ENCODE results near the gene OR1I1. TPM values are rescaled to one million over a fixed set of nuclear protein-coding genes. Genes with fewer than 3 reads are reported as not detected.

OR1I1 gene
- total RNA-seq, 1 experiment from 2014 or later, result not detected

- H3K36me3 ChIP-seq (ENCODE audit: insufficient read depth, low read length), result no peaks in the 10 kb centered on the region
- DNase-seq, result no peak
Observed at GRCh38 chr19:15109768-15110417, 27.9 kb downstream of the OR1I1 start.

DNA sequence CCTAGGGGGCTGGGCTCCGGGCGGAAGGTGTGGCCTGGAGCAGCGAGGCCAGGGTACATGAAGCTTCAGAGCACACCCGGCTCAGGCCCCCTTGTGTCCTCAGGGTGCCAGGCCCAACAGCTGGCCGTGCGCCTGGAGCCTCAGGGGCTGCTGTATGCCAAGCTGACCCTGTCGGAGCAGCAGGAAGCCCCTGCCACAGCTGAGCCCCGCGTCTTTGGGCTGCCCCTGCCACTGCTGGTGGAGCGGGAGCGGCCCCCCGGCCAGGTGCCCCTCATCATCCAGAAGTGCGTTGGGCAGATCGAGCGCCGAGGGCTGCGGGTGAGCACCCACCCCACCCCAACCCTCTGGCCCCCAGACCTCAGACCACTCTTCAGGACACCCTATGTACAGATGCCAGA is 28.4 kb downstream of the OR1I1 start:
- H3K9me2 ChIP-seq (replicated peaks; ENCODE audit: insufficient read depth, low read length), result no peaks in the 10 kb centered on the region
- H3K4me3 ChIP-seq (ENCODE audit: low read length), result no peak overlapping the region
- no peaks in the 10 kb centered on the region for H3K36me3 ChIP-seq (ENCODE audit: insufficient read depth, low read length)
- no peaks in the 10 kb centered on the region for H3K9me3 ChIP-seq (ENCODE audit: low read length)
- no peaks in the 10 kb centered on the region for H3K27me3 ChIP-seq (ENCODE audit: low read length)
- no peak overlapping the region for H3K4me2 ChIP-seq (ENCODE audit: low read depth, low read length, poor library complexity, severe bottlenecking)
- no peaks in the 10 kb centered on the region for H3K4me1 ChIP-seq (ENCODE audit: low read length)
- H3K27ac ChIP-seq (ENCODE audit: low read length), result no peak overlapping the region
- H2AFZ ChIP-seq (ENCODE audit: low read length), result no peak overlapping the region
- no peaks in the 10 kb centered on the region for H4K20me1 ChIP-seq (ENCODE audit: insufficient read depth, low read depth, low read length)
- DNase-seq, result no peak
- no peaks in the 10 kb centered on the region for H3K79me2 ChIP-seq (ENCODE audit: low read length)
- H3K9ac ChIP-seq (ENCODE audit: low read length), result no peak overlapping the region

More at GRCh38 chr19:15109768-15110417, 27.9 kb downstream of the OR1I1 start:
- H2AFZ ChIP-seq (ENCODE audit: low read length), result no peak overlapping the region
- no peak overlapping the region for H3K27ac ChIP-seq (ENCODE audit: low read length)
- no peaks in the 10 kb centered on the region for H3K9me3 ChIP-seq (ENCODE audit: low read length)
- H3K27me3 ChIP-seq (ENCODE audit: low read length), result no peaks in the 10 kb centered on the region
- H3K79me2 ChIP-seq (ENCODE audit: low read length), result no peaks in the 10 kb centered on the region
- H4K20me1 ChIP-seq (ENCODE audit: insufficient read depth, low read depth, low read length), result no peaks in the 10 kb centered on the region
- H3K4me1 ChIP-seq (ENCODE audit: low read length), result no peaks in the 10 kb centered on the region
- H3K4me3 ChIP-seq (ENCODE audit: low read length), result no peak overlapping the region
- H3K9ac ChIP-seq (ENCODE audit: low read length), result no peak overlapping the region
- no peaks in the 10 kb centered on the region for H3K9me2 ChIP-seq (replicated peaks; ENCODE audit: insufficient read depth, low read length)
- H3K4me2 ChIP-seq (ENCODE audit: low read depth, low read length, poor library complexity, severe bottlenecking), result no peak overlapping the region

DNA sequence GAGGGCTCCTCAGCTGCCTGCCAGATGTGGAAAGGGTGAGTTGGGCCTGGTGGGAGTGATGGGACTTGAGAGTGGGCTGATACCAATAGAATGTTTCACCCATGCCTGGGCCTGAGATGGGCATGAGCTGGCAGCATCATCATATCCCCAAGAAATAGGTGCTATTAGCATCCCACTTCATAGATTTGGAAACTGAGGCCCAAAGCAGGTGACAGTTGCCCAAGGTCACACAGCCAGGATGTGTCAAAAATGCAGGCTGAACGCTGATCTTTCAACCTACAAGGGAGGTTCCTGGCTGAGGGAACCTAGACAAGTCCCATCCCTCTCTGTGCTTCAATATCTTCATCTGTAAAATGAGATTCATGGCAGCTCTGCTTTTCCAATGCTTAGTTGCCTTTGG is 29.7 kb downstream of the OR1I1 start:
- no peaks in the 10 kb centered on the region for H3K27me3 ChIP-seq (ENCODE audit: low read length)
- H3K9me3 ChIP-seq (ENCODE audit: low read length), result no peaks in the 10 kb centered on the region
- no peak overlapping the region for H3K4me3 ChIP-seq (ENCODE audit: low read length)
- no peaks in the 10 kb centered on the region for H3K9me2 ChIP-seq (replicated peaks; ENCODE audit: insufficient read depth, low read length)
- H3K4me1 ChIP-seq (ENCODE audit: low read length), result no peaks in the 10 kb centered on the region
- no peaks in the 10 kb centered on the region for H4K20me1 ChIP-seq (ENCODE audit: insufficient read depth, low read depth, low read length)
- peak; percentile 31 for DNase-seq
- H3K36me3 ChIP-seq (ENCODE audit: insufficient read depth, low read length), result no peaks in the 10 kb centered on the region
- H2AFZ ChIP-seq (ENCODE audit: low read length), result no peak overlapping the region
- no peak overlapping the region for H3K4me2 ChIP-seq (ENCODE audit: low read depth, low read length, poor library complexity, severe bottlenecking)
- H3K27ac ChIP-seq (ENCODE audit: low read length), result no peak overlapping the region
- no peak overlapping the region for H3K9ac ChIP-seq (ENCODE audit: low read length)
- no peaks in the 10 kb centered on the region for H3K79me2 ChIP-seq (ENCODE audit: low read length)

DNA sequence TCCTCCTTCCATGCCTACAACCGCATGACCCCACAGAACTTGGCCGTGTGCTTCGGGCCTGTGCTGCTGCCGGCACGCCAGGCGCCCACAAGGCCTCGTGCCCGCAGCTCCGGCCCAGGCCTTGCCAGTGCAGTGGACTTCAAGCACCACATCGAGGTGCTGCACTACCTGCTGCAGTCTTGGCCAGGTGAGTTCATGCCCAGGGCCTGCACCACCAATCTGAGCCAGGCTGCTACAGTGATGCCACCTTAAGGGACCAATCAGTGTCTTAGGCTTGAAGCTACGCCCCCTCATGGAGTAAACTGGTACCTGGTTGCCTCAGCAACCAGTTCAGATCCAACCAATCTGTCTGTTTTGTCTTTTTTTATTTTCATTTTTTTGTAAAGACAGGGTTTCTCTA is 30.4 kb downstream of the OR1I1 start:
- H3K79me2 ChIP-seq (ENCODE audit: low read length), result no peaks in the 10 kb centered on the region
- no peak overlapping the region for H3K9ac ChIP-seq (ENCODE audit: low read length)
- H3K4me1 ChIP-seq (ENCODE audit: low read length), result no peaks in the 10 kb centered on the region
- DNase-seq, result peak; percentile 65
- no peaks in the 10 kb centered on the region for H3K9me3 ChIP-seq (ENCODE audit: low read length)
- no peaks in the 10 kb centered on the region for H4K20me1 ChIP-seq (ENCODE audit: insufficient read depth, low read depth, low read length)
- no peaks in the 10 kb centered on the region for H3K27me3 ChIP-seq (ENCODE audit: low read length)
- no peak overlapping the region for H3K4me3 ChIP-seq (ENCODE audit: low read length)
- no peaks in the 10 kb centered on the region for H3K9me2 ChIP-seq (replicated peaks; ENCODE audit: insufficient read depth, low read length)
- H3K4me2 ChIP-seq (ENCODE audit: low read depth, low read length, poor library complexity, severe bottlenecking), result no peak overlapping the region
- no peaks in the 10 kb centered on the region for H3K36me3 ChIP-seq (ENCODE audit: insufficient read depth, low read length)
- no peak overlapping the region for H3K27ac ChIP-seq (ENCODE audit: low read length)
- H2AFZ ChIP-seq (ENCODE audit: low read length), result no peak overlapping the region

DNA sequence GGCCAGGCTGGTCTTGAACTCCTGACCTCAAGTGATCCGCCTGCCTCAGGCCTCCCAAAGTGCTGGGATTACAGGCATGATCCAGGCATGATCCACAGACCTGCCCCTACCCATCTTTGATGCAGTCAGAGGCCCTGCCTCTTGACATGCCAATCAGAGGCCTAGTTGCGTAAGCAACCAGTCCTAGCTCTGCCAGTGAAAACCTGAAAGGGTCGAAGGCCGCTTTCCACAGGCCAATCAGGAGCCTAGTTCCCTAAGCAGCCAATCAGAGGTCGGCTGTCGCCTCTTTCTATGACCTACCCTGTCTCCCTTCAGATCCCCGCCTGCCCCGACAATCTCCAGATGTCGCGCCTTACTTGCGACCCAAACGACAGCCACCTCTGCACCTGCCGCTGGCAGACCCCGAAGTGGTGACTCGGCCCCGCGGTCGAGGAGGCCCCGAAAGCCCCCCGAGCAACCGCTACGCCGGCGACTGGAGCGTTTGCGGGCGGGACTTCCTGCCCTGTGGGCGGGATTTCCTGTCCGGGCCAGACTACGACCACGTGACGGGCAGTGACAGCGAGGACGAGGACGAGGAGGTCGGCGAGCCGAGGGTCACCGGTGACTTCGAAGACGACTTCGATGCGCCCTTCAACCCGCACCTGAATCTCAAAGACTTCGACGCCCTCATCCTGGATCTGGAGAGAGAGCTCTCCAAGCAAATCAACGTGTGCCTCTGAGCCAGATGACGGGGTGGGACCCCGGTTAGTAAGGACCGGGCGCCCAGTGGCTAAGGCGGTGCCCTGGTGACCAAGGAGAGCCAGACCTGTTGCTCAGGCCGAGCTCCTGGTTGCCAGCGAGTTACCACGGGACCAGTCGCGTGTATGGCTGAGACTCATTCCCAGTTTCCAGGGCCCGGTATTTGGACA is 31.5 kb downstream of the OR1I1 start:
- H3K4me2 ChIP-seq (ENCODE audit: low read depth, low read length, poor library complexity, severe bottlenecking), result no peak overlapping the region
- no peak for DNase-seq
- no peak overlapping the region for H3K4me3 ChIP-seq (ENCODE audit: low read length)
- H3K36me3 ChIP-seq (ENCODE audit: insufficient read depth, low read length), result no peaks in the 10 kb centered on the region
- no peaks in the 10 kb centered on the region for H4K20me1 ChIP-seq (ENCODE audit: insufficient read depth, low read depth, low read length)
- H3K9ac ChIP-seq (ENCODE audit: low read length), result no peak overlapping the region
- H3K79me2 ChIP-seq (ENCODE audit: low read length), result no peaks in the 10 kb centered on the region
- H3K9me2 ChIP-seq (replicated peaks; ENCODE audit: insufficient read depth, low read length), result no peaks in the 10 kb centered on the region
- no peak overlapping the region for H3K27ac ChIP-seq (ENCODE audit: low read length)
- H2AFZ ChIP-seq (ENCODE audit: low read length), result no peak overlapping the region
- no peaks in the 10 kb centered on the region for H3K27me3 ChIP-seq (ENCODE audit: low read length)
- H3K9me3 ChIP-seq (ENCODE audit: low read length), result no peaks in the 10 kb centered on the region
- H3K4me1 ChIP-seq (ENCODE audit: low read length), result no peaks in the 10 kb centered on the region

GRCh38 chr19:15114153-15114540 is 32.1 kb downstream of the OR1I1 start:
- no peak overlapping the region for H3K27ac ChIP-seq (ENCODE audit: low read length)
- no peak overlapping the region for H2AFZ ChIP-seq (ENCODE audit: low read length)
- no peaks in the 10 kb centered on the region for H3K79me2 ChIP-seq (ENCODE audit: low read length)
- H4K20me1 ChIP-seq (ENCODE audit: insufficient read depth, low read depth, low read length), result no peaks in the 10 kb centered on the region
- no peaks in the 10 kb centered on the region for H3K27me3 ChIP-seq (ENCODE audit: low read length)
- DNase-seq, result no peak
- no peak overlapping the region for H3K4me3 ChIP-seq (ENCODE audit: low read length)
- H3K4me2 ChIP-seq (ENCODE audit: low read depth, low read length, poor library complexity, severe bottlenecking), result no peak overlapping the region
- H3K9ac ChIP-seq (ENCODE audit: low read length), result no peak overlapping the region
- no peaks in the 10 kb centered on the region for H3K9me2 ChIP-seq (replicated peaks; ENCODE audit: insufficient read depth, low read length)
- H3K36me3 ChIP-seq (ENCODE audit: insufficient read depth, low read length), result peaks cover 6% of the 10 kb centered on the region
- no peaks in the 10 kb centered on the region for H3K9me3 ChIP-seq (ENCODE audit: low read length)
- no peaks in the 10 kb centered on the region for H3K4me1 ChIP-seq (ENCODE audit: low read length)

DNA sequence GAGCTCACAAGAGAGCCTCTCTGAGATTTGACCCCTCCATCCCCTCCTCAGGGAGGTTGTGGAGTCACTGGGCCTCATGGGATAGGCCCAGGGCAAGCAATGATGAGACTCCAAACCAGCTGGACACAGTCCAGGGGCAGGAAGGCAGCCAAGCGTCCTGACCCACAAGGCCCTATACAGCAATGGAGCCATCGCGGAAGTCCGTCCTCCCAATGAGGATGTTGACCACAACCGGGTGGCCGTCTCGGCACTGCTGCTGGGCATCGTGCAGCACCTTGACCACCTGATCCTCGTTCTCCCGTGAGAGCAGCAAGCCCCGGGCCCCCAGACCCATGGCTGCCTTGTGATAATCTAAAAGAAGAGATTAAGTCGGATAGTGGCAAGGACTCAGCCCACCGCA is 33.1 kb downstream of the OR1I1 start:
- Histone ChIP-seq H3K4me1 (ENCODE audit: low read length) (no peaks in the 10 kb centered on the region), H2AFZ (ENCODE audit: low read length) (no peak overlapping the region)

DNA sequence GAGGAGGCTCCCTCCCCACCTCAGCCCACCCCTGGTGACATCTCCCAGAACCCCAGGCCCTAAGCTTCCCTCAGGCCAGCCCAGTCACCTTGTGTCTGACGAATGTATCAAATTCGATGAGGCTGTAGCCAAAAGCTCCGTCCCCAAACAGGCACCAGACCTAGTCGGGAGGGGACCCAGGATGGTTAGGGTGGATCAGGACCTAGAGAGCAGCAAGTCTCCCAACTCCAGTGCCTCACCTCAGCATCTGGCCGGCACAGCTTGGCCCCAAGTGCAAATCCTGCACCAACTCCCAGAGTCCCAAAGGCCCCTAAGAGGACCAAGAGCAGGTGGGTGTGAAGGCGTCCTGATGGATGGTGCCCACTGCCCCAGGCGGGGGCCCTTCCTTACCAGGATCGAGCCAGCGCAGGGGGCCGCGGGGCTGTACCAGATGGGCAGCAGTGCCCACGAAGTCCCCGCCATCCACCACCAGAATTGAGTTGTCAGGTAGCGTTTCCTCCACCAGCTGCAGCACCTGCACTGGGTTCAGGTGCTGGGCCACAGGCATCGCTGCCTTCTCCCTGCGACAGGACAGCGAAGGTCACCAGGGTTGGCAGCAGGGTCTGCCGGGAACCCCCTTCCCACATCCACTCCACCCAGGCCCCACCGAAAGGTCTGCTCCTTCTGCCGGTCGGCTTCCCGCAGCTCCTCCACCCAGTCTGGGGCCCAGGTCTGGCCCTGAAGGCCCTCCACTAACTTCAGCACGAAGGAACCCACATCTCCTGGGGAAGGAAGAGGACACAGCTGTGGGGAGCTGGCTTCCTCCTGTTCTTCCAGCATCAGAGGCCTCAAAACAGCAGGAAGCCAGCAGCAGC is 34.0 kb downstream of the OR1I1 start:
- Histone ChIP-seq H3K4me2 (ENCODE audit: low read depth, low read length, poor library complexity, severe bottlenecking) (no peak overlapping the region), H3K4me1 (ENCODE audit: low read length) (no peaks in the 10 kb centered on the region), H3K9ac (ENCODE audit: low read length) (no peak overlapping the region), H3K4me3 (ENCODE audit: low read length) (no peak overlapping the region), H3K9me3 (ENCODE audit: low read length) (no peaks in the 10 kb centered on the region), H3K27me3 (ENCODE audit: low read length) (no peaks in the 10 kb centered on the region), H3K27ac (ENCODE audit: low read length) (no peak overlapping the region), H2AFZ (ENCODE audit: low read length) (no peak overlapping the region), H3K79me2 (ENCODE audit: low read length) (no peaks in the 10 kb centered on the region), H3K36me3 (ENCODE audit: insufficient read depth, low read length) (peaks cover 11% of the 10 kb centered on the region), H4K20me1 (ENCODE audit: insufficient read depth, low read depth, low read length) (no peaks in the 10 kb centered on the region), H3K9me2 (replicated peaks; ENCODE audit: insufficient read depth, low read length) (no peaks in the 10 kb centered on the region)
- no peak for DNase-seq

More for the DNA sequence above, 33.1 kb downstream of the OR1I1 start:
- Histone ChIP-seq H3K9ac (ENCODE audit: low read length) (no peak overlapping the region), H4K20me1 (ENCODE audit: insufficient read depth, low read depth, low read length) (no peaks in the 10 kb centered on the region), H3K9me2 (replicated peaks; ENCODE audit: insufficient read depth, low read length) (no peaks in the 10 kb centered on the region), H3K9me3 (ENCODE audit: low read length) (no peaks in the 10 kb centered on the region), H3K27me3 (ENCODE audit: low read length) (no peaks in the 10 kb centered on the region), H3K36me3 (ENCODE audit: insufficient read depth, low read length) (peaks cover 11% of the 10 kb centered on the region), H3K4me2 (ENCODE audit: low read depth, low read length, poor library complexity, severe bottlenecking) (no peak overlapping the region), H3K4me3 (ENCODE audit: low read length) (no peak overlapping the region), H3K27ac (ENCODE audit: low read length) (no peak overlapping the region), H3K79me2 (ENCODE audit: low read length) (no peaks in the 10 kb centered on the region)
- no peak for DNase-seq

Data from Karpas-422 (cell line).